ENCODE measurements around the gene ZBTB8B.
"Not testable (repeated sequence)": the region's sequence is repeated elsewhere in the genome, so short reads cannot be mapped to it uniquely, and the experiment has no call there.

The ZBTB8B gene

DNA sequence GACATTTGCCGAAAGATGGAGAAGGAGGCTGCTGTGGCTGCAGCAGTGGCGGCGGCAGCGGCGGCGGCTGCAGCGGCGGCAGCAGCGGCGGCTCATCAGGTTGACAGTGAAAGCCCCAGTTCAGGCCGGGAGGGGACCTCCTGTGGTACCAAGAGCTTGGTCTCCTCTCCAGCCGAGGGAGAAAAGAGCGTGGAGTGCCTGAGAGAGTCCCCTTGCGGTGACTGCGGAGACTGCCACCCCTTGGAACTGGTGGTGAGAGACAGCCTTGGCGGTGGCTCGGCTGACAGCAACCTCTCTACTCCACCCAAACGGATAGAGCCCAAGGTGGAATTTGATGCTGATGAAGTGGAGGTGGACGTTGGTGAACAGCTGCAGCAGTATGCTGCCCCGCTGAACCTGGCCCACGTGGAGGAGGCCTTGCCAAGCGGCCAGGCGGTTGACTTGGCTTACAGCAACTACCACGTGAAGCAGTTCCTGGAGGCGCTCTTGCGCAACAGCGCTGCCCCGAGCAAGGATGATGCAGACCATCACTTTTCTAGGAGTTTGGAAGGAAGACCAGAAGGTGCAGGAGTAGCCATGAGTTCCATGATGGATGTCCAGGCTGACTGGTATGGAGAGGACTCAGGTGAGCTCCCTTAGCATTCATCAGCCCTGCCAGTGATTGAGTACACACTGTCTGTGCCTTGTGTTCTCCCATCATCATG, 6.3 kb downstream of the ZBTB8B start:
- no peak for DNase-seq

DNA sequence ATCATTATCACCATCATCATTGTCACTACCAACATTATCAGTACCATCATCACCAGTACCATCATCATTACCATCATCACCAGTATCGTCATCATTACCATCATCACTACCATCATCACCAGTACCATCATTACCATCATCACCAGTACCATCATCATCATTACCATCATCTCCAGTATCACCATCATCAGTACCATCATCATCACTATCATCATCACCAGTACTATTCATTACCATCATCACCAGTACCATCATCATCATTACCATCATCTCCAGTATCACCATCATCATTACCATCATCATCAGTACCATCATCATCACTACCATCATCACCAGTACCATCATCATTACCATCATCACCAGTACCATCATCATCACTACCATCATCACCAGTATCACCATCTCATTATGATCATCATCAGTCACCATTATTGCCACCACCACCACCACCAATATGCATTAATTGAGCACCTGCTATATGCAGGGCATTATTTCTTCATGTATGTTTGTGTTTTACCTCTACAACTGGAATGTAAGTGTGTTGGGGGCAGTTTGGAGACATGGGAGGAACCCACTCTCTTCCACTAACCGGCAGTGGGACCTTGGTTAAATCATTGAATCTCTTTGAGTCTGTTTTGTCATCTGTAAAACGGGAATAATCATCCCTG, 7.0 kb downstream of the ZBTB8B start:
- DNase-seq = no peak

DNA sequence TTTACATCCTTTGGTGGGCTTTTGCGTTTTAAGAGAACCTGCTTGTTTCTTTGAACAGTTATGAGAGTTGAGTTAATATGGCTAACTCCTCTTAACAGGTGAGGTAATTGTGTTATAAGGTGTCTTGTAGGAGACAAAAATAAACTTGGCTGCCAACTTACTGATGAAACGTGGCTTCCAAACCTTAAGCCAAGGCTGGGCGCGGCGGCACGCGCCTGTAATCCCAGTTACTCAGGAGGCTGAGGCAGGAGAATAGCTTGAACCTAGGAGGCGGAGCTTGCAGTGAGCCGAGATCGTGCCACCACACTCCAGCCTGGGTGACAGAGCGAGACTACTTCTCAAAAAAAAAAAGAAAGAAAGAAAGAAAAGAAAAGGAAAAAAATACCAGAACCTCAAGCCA, 8.1 kb downstream of the ZBTB8B start:
- DNase-seq = not testable (repeated sequence)

DNA sequence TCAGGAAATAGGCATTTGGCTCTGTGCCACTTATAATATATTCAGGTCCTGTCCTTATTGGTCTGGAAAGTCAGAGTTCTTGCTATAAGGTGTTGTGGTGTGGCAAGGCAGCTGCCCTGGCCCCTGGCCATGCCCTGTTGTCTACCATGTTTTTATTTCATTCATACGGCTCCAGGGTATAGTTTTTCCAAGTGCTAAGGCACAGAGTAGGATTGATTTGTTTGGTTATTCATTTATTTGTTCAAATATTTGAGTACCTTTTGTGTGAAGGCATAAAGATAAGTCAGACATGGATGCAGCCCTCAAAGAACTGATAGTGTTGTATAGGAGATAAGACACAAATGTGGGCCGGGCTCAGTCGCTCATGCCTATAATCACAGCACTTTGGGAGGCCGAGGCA, 10.1 kb downstream of the ZBTB8B start:
- DNase-seq = no peak

DNA sequence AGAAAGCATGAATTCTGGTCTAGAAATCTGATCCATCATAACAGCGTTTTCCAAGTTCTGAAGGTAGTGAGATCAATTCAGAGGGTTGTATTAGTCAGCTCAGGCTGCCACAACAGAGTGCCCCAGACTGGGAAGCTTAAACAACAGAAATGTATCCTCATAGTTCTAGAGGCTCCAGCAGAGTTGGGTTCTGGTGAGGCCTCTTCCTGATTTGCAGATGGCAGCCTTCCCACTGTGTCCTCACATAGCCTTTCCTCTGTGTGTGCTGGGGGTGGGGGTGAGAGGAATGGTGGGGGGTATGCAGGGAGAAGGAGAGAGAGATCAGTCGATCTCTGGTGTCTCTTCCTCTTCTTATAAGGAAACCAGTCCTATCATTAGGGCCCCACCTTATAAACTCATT, 15.1 kb downstream of the ZBTB8B start:
- no peak for DNase-seq

DNA sequence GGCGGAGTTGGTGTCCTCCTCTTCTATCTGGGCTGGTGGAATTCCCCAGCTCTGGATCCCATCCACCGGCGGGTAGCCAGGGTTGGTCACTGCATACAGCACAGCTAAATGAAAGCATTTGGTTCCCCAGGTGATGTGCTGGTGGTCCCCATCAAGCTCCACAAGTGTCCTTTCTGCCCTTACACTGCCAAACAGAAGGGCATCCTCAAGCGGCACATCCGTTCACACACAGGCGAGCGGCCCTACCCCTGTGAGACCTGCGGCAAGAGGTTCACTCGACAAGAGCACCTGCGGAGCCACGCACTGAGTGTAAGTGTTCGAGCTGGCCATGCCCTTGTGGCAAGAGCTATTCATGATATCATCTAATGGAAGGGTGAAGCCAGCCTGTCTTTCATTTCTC, 15.9 kb downstream of the ZBTB8B start:
- DNase-seq = no peak

DNA sequence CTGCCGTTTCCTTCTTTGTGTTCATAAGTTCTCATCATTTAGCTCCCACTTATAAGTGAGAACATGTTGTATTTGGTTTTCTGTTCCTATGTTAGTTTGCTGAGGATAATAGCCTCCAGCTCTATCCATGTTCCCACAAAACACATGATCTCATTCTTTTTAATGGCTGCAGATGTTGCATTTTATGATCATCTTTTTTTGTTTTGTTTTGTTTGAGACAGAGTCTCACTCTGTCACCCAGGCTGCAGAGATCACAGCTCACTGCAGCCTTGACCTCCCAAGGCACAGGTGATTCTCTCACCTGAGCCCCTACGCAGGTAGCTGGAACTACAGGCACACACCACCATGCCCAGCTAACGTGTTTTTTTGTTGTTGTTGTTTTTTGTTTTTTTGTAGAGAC, 16.9 kb downstream of the ZBTB8B start:
- DNase-seq = not testable (repeated sequence)

DNA sequence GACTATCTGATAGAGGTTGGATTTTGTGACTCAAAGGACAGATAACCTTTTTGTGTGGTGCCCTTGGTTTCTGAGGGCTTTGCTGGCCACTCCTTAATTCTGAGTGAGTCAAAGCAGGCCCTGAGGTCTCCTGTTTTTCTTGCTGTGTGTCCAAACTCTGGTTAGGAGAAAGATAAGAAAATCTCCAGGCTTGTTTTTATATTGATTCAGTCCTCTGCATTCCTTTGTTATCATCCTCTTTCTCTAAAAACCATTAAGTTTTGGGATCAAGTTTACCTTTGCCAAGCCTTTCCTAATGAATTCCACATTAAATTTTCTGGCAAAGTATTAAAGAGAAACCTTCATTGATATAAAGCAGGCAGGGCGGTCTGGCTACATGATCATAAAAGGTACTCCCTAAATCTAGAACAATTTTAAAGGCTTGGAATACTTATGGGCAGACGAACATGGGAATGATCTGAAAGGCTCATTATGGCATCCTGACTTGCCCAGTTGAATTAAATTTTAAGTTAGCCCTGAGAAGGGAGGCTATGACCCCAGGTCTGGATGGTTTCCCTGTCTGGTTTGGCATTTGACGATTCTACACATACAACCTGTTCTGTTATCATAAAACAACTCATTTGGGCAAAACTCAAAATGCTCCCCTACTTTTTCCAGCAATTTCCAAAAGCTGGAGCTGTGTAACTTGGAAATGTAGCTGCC, 20.8 kb downstream of the ZBTB8B start:
- DNase-seq = no peak

DNA sequence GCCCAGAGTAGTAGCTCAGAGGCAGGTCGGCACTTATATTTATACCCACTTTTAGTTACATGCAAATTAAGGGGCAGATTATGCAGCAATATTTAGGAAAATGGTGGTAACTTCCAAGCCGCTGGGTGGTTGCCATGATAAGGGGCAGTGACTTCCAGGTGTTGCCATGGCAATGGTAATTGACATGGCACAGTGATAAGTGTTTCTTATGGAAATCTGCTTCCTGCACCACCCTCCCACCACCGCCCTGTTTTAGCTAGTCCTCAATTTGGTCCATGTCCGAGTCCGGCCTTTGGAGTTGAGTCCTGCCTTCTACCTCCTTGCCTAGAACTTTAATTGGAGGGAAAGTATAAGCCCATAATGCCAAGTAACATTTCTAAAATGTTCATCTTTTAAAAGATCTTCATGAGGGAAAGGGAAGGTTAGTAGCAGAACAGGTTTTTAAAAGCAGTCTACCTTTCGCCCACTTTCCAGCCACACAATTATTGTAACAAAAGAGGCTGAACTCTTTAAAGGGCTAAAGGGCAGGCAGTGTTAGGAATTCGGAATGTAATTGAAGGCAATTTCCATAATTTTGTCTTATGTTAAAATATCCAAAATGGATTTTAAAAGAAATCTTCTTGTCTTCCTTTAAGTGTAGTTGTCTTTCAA, 21.7 kb downstream of the ZBTB8B start:
- no peak for DNase-seq

DNA sequence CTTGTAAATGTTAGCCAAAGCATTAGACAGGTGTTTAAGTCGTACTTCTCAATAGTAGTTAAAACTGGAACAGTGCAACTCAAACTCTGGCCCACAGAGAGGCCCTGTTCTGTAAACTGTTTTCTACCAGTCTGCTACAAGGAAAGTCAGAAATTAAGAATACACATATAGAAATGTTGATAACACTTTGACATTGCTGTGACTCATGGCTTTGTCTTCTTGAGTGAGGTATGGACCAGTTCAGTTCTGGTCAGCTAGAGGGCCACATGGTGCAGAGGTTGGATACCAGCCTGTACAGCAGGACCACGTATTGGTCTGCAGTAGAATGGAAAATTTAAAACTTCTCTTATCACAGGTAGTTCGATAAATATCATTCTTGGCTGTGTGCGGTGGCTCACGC, 22.3 kb downstream of the ZBTB8B start:
- DNase-seq = no peak

DNA sequence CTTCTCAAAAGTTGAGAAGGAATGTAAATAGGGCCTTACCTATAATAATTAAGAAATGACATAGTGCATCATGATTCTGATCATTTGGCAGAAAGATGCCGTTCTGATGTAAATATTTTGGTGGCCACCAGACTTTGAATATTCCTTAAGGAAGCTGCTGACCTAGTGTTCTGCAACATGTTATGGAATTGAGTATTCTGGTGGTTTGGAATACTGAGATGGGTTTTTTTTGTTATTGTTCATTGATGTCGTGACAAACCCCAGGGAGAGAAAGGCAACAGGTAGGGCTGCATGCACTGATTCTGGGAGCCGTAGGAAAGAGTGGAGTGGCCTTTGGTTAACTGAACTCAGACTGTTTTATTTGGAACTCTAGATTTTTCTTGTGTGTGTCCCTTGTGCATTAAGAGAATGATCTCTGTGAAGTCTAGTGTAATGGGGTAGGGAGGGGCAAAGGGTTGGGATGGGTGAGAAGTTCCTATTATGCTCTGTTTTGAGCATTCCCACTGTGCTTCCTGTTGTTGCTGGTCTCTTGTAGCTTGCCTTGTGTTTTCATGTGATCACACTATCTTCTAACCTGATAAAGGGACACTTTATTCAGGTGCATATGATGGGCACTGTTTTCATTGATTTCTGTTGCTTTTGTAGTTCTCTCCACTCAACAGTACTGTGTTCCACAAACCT, 25.0 kb downstream of the ZBTB8B start:
- no peak for DNase-seq

DNA sequence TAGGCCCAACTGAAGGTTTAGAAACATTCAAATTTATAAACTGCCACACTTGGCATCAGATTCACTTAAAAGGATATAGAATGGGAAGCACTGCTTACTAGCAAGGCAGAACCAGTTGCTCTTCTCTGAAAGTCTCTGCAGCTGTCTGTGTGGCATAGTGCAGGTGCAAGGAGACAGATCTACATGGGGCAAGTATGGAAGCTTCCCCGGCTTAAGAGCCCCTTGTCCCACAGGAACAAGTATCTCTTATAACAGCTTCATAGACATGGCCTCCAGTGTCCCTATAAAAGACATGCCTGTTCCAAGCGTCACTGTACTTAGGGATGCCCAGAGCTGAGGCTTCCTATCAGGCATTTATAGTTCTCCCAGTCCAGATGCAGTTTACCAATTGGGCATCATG, 26.5 kb downstream of the ZBTB8B start:
- DNase-seq = no peak

DNA sequence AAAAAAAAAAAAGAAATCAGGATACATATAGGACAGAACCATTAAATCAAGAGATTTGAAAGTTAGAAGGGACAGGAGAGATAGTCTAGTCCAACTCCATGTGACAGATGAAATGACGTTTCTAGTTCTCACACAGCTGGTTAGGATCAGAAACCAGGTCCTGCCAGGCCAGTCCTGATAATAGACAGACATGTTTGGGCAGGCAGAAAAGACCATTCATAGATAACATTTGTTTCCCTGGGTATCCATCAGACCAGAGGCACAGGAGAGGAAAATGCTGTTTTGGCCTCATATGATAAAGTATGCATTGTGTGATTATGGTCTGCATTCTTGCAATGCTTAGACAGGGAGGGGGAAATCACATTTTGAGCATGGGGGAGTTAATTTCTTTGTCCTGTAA, 29.3 kb downstream of the ZBTB8B start:
- DNase-seq = no peak

DNA sequence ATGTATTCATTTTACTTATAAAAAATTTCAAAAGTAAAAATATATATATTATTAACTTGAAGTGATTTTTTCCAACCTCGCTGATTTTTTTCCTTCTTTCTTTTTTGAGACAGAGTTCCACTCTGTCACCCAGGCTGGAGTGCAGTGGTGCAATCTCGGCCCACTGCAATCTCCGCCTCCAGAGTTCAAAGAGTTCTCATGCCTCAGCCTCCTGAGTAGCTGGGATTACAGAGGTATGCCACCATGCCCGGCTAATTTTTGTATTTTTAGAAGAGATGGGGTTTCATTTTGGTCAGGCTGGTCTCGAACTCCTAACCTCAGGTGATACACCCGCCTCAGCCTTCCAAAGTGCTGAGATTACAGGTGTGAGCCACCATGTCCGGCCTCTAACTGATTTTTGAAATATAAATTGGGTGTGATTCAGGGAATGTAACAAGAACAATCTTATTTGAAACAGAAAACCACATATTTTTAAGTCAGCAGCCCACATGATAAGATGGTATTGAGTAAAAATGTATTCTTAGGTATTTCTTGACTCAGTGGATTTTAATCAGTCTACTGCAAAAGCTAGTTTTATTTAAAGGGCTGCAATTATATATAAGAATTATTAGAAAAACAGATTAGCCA, 30.0 kb downstream of the ZBTB8B start:
- DNase-seq = no peak

DNA sequence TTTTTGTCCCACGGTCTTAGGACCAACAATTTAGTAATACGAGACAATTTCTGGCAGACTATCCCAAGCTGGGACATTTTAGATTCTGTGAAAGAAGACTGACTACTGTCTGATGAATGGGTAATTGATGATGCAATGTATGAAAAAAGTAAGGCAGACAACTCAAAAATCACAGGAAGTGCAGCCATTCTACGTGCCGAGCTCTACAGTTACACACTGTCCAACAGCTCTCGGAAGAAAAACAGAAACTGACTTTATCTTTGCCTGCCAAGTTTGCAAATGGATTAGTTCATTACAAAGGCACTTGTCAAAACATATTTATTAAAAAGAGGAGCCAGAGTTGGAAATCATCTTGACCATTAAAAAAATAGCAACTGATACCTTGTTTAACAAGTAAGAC, 31.3 kb downstream of the ZBTB8B start:
- peak; percentile 28 for DNase-seq

DNA sequence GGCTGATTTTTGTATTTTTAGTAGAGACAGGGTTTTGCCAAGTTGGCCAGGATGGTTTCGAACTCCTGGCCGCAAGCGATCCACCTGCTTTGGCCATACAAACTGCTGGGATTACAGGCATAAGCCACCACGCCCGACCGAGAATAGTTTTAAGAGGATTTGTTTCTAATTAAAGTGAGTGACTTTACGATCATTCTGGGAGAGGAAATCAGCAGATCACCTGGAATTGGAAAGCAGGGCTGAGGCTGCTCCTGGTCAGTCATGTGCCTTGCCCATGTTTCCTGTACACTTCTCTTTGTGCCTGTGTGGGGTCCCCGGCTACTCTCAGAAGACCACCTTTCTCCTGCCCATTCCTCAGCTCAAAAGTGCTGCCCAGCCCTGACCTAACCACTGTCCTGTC, 33.9 kb downstream of the ZBTB8B start:
- no peak for DNase-seq

DNA sequence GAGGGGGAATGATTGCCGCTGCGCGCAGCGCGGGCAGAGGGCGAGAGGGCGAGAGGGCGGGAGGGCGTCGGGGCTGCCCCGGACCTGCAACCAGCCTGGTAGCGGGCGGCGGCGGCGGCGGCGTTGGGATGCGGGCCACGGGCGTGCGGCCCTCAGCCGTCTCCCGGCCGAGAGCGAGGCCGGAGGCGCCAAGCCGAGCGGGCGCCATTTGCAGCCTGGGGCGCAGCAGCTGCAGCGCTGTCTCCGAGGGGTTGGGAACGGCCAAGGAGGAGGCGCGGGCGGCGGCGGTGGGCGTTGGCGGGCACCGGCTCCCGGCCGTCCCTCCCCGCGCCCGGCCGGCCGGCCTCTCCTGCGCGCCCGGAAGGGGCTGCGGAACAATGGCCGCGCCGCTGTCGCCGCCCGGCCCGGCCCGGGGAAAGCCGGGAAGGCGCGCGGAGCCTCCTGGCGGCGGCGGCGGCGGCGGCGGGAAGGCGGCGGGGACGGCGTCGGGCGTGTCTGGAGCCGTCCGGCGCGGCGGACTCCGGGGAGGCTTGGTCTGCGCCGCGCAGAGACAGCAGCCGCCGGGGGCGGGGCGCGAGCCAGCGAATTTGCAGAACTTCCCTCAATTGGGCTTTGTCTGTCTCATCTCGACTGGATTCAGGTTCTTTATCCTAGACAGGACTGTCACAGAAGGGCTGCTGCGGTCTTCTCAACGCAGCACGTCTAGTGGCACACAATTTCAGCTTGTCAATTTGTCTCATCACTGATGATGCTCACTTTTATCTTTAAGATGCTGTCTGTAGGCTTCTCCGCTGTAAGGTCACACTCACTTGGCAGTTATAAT, 35.7 kb downstream of the ZBTB8B start:
- peak; percentile 74 for DNase-seq

DNA sequence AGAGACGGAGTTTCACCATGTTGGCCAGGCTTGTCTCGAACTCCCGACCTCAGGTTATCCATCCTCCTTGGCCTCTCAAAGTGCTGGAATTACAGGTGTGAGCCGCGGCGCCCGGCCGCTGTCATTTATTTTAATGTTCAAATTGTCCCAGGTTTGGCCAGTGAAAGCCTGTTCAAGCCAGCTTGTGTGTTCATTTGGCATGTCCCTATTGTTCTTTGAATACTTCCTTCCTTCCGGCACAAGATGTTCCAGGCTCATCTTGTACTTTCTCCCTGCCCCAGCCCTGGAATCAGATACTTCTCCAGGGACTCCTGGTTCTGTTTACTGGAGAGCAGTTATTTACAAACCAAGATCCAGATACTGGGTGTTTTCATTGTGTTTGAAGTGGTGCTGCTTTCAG, 37.0 kb downstream of the ZBTB8B start:
- no peak for DNase-seq

DNA sequence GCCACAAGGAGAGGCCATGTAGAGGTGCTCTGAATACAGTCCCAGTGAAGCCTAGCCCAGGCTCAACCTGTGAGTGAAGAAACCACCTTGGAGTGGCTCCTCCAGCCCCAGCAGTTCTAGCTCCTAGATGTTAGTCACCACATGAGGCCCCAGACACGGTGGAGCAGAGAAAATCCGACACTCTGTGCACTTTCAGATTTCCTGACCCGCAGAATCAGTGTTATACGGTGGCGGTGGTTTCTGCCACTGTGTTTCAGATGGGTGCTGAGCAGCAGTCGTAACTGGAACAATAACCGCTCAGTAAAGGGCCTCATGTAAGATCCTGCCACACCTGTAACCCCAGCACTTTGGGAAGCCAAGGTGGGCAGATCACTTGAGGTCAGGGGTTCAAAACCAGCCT, 38.3 kb downstream of the ZBTB8B start:
- DNase-seq = no peak

DNA sequence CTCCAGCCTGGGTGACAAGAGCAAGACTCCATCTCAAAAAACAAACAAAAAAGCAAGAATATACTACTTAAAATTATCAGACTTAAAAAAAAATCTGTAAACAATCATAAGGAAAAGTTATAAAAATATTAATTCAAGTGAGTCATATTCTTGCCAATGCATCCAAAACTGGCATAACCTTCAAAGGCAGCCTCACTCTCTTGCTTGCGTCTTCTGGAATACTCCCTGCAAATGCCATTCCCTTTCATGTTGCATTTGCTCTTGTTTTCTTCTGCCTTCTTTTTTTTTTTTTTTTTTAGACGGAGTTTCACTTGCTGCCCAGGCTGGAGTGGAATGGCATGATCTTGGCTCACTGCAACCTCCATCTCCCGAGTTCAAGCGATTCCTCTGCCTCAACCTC, 42.1 kb downstream of the ZBTB8B start:
- no peak for DNase-seq

DNA sequence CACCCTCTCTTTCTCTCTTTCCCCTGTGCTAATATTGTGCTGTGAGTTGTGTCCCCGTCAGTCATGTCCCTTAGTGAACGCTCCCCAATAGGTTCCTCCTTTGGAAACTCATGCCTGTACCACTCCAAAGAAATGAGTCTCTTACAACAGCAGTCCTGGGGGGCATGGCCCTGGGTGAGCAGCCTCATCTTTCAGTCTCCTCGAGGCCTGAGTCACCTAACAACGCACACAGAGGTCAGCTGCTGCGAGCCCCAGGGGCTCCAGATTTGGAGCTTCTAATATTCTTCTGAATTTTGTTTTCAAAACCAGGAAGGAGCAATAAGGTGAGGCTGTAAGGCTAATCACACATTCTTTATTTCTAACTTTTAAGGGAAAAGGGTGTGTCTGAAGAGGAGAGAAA, 43.9 kb downstream of the ZBTB8B start:
- no peak for DNase-seq

DNA sequence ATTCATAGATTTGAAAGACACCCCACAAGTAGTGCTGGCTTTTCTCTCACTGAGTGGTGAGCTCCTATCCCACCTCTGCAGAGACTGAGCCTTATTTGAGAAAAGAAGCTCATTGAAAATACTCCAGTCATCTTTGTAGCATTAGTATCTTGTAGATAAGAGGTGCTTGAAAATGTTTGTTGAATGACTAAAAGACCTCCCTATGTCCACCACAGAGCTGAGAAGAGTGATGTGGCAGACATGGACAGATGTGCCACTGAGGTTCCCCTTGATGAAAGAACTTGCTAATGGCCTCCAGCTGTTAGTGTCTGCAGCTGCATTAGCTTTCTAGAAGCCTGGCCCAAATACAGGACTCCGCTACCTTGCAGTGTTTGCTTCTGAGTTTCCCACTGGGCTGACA, 45.1 kb downstream of the ZBTB8B start:
- no peak for DNase-seq

Data from inflammatory macrophage treated with lipopolysaccharide for 4 hours (primary cell).